Stimulated activated CD4-positive, alpha-beta T cell treated with anti-CD3 and anti-CD28 coated beads, TNF-alpha, amount 100 ng/mL, for 24 hours (primary cell): ENCODE data around the gene EXOC6B.

Source experiments
- DNase-seq, 3 experiments: peaks; one replicate each; pipeline ENCODE4 v3.0.0-alpha.2; 2020; ENCODE audit warnings: low read depth in 3 of 3

EXOC6B gene

DNA sequence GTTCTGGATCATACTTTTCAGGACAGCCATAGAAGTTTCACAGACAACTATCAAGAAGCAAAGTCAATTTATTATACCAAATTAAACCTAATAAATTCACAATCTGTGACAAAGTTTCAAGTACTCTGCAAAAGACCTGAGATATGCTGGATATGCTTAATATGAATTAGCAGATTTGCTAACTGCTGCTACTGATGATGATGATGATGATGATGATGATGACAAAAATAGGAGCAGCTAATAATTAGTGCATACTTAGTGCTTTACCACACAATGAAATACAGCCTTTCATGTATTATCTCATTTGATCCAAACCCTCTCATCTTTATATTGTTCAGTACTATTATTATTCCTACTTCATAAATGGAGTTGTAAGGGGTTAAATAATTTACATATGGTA lies 462.4 kb downstream of the EXOC6B start:
- no peak for DNase-seq

DNA sequence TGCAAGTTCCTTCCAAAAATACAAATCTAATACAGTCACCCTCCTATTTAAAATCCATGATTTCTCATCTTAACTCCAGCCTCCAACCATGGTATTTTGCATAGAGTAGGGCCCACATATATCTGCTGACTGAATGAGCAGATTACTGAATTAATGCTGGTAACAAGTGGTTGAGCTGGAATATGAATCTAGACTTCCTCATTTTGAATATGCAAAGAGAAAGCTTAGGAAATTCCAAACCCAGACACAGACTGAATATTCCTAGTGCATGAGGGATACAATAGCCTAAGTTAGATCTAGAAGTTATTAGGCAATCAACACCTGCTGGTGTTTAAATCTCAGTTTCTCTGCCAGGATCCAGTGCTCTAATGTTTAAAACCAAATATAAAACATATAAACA lies 463.1 kb downstream of the EXOC6B start:
- no peak for DNase-seq

GRCh38 chr2:72361521-72361920 lies 464.3 kb downstream of the EXOC6B start:
- DNase-seq = no peak

- DNase-seq = no peak
Measured at GRCh38 chr2:72361042-72361441, 464.8 kb downstream of the EXOC6B start.

DNA sequence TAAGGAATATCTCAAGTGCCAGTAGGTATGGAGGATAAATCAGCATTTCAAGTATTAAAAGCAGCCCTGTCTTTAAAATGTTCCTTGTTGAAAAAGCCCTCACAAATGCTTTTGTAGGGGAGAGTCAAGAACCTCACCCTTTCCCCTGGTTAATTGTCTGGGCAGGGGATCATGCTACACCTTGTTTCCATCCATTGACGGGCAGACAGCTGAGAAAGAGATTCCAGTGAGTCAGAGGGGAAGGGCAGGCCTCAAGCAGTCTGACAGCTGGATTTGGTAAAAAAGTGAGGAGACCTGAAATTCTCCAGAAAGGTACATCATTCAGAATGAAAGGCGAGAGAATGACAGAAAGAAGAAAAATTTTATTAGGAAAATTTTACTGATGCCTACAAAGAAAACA lies 475.0 kb downstream of the EXOC6B start:
- no peak for DNase-seq

DNA sequence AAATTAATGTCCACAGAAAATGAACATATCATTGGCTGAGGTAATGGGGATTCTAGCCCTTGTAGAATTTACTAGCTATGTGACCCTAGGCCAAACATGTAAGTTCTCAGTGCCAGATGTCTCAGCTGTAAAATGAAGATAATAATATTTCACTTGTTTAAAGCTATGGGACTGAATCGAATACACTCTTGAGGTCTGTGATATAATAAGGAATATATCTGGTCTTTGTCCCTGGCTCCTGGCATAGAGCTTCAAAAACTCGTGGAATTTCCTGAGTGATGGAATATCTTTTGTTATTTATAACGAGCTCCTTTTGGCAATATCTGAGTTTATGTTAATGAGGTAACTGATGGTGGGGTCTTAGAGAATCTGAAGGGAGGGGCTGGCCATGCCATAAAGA lies 476.8 kb downstream of the EXOC6B start:
- no peak for DNase-seq

DNA sequence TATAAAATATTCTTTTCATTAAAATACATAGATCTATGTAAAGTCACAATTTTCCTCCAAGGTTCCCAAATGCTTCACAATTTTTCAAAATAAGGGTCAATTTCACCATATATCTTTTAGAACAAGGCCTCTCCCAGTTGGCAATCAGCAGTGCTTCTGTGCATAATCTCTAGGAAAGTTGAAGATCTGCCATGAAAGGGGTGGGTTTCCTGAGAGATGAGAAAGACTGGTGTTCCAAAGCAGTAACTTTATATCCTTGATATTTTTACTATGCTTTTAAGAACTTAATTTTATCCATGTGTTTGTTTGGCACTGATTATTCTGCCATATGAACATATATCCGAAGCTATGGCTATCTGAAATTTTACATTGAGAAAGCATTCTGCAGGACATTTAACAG lies 478.8 kb downstream of the EXOC6B start:
- no peak for DNase-seq

- DNase-seq = no peak
Measured at GRCh38 chr2:72341639-72342038, 484.2 kb downstream of the EXOC6B start.

DNA sequence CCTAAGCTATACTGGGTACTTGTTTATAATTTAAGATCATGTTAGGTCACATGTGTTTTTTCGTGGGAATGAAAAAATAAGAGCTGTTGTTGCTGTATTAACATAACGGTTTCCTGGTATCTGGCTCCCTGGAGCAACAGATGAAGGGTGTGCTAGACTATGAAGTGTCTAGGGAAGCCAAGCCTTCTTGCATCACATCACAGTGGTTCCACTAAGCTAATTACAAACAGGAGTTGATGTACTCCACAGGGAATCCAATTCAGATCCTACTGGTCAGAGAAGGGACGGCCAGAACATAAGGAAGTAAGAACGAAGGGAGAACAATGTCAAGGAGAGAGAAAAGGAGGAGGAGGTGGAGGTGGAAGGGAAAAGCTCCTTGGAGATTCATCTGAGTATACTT lies 485.2 kb downstream of the EXOC6B start:
- DNase-seq = no peak

DNA sequence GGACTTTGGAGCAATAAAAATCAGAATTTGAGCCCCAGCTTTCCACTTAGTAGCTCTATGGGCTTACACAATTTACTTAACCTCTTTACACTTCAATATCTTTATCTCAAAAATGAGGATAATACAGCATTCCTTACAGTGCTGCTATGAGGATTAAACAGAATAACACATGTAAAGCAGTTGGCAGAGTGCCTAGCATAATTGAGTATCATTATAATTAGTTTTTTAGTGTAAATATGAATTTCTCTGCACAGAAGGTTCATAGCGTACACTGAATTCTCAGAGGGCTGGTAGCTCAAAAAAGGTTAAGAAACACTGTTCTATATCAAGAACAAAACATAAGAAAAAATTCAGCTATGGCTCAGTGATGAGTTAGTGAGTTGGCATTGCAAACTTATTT lies 487.8 kb downstream of the EXOC6B start:
- DNase-seq = no peak

- DNase-seq = no peak
Measured at GRCh38 chr2:72332720-72333119, 493.1 kb downstream of the EXOC6B start.

GRCh38 chr2:72330652-72331051 lies 495.2 kb downstream of the EXOC6B start:
- DNase-seq = no peak

DNA sequence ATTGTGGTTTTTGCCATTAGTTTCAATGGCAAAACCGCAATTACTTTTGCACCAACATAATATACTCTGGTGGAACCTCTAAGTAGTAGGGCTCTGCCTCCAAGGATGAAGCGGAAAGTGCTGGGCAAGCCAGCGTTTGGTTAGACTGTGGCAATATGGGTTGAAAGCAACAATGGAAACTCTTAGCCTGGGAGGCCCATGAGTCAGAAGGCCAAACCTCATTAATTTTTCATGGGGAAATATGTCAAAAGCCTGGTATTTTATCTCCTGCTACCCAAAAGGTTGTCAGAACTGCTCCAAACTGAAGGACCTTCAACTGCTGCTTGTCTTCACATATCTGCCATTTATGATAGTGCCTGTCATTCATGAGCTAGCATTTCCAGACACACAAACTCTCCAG lies 499.1 kb downstream of the EXOC6B start:
- DNase-seq = no peak

- no peak for DNase-seq
Measured at GRCh38 chr2:72325592-72326422, 500.0 kb downstream of the EXOC6B start.

DNA sequence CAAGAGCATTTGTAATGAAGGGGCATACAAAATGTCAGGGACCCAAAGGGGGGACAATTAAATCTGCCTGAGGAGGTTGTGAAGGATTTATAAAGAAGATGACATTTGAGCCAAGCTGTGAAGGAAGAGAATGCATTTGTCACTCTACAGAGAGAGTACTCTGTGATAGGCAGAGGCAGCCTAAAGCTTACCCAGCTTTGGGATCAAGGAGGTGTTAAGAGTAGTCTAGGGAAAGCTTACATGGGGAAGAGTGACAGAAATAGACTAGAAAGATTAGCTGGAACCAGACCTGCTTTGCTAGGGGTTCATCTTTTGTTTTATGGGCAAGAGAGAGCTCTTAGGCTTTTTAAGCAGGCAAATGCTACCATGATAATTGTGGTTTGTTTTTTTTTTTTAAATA lies 509.1 kb downstream of the EXOC6B start:
- no peak for DNase-seq

- DNase-seq = no peak
Measured at GRCh38 chr2:72300147-72300684, 525.6 kb downstream of the EXOC6B start.

DNA sequence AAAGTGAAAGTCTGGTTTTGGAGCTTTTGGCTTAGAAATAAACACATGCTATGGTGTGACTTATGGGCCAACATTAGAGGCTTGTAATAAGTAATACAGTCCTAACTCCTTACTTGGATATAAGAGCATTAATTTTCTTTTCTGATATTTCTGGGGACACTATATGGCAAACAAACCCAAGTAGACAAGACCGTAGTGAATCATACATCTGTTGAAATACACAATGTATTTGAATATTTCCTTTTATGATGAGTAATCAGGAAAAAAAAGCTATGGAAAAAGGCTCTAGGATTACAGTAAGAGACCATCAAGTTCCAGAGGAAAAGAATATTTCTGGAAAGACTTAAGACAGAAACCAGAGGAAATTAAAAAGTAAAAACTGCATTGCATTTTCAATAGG lies 532.2 kb downstream of the EXOC6B start:
- no peak for DNase-seq

DNA sequence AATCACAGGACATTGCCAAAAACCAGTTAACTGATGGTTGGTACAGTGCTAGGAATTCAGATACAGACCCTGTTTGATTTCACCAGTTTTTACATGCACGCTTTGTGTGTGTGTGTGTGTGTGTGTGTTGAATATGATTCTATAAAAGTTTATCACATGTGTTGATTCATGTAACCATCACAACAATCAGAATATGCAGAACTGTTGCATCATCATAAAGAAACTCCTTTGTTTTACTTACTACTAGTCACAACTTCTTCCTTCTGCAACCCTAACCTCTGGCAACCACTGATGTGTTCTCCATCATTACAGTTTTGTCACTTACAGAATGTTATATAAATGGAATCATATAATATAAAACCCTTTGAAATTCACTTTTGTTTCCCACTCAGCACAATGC lies 533.4 kb downstream of the EXOC6B start:
- DNase-seq = no peak

DNA sequence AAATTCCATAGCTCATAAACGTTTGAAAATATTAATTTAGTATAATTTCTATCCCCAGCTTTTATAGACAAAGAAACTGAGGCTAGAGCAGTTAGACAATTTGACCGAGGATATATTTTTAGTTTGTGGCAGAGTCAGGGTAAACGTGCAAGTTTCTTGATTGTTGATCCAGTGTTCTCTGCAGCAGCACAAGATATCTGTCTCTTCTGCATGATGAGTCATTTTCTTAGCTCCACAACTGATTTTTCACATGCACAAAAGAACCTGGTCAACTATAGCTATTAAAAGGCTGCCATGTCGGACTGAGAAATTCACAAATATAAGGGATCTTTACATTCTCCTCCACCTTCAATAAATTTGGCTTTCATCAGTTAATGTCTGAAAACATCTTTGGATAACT lies 534.8 kb downstream of the EXOC6B start:
- no peak for DNase-seq

DNA sequence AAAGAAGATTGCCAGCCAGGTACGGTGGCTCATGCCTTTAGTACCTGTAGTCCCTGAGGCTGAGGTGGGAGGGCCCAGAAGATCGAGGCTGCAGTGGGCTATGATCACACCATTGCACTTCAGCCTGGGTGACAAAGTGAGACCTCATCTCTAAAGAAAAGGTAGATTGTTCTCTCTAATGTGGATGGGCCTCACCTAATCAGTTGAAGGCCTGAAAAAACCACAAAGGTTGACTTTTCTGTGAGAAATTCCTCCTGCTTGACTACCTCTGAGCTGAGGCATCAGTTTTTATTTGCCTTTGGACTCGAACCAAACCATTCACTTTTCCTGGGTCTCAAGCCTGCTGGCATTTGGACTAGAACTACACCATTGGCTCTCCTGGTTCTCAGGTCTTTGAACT lies 536.1 kb downstream of the EXOC6B start:
- no peak for DNase-seq

GRCh38 chr2:72289283-72289682 lies 536.5 kb downstream of the EXOC6B start:
- DNase-seq = no peak

GRCh38 chr2:72278046-72278445 lies 547.8 kb downstream of the EXOC6B start:
- DNase-seq = no peak

DNA sequence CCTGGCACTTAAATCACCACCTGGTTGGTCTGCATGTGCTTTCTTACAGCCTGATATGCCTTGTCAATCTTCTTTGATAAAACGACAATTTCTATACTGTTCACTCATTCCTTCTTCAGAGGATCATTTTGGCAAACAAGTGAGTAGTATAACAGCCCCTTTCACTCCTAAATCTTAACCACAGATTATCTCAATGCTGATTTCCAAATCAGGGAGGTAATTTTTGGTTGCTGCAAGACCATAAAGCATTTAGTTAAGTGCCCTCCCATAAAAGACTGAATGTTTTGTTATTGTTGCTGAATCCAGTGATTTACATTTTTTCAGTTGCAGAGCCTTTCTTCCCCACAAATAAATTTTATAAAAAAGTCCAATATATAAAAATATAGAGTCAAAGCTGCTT lies 549.0 kb downstream of the EXOC6B start:
- no peak for DNase-seq

GRCh38 chr2:72276356-72276755 lies 549.5 kb downstream of the EXOC6B start:
- DNase-seq = no peak
